Kidney (tissue), 14 donors: ENCODE data around the gene PLIN3. TPM values are rescaled to one million over a fixed set of nuclear protein-coding genes. Genes with fewer than 3 reads are reported as not detected.

Source experiments
- DNase-seq, 5 donors: peaks; one replicate each; pipeline ENCODE4 v3.0.0-alpha.2; 2013 to 2020
- FAIRE-seq: peaks from 2 replicates; lab custom pipeline; 2012; peaks lifted over from hg19 to GRCh38; lab: Jason Lieb, UNC
- H3K27ac ChIP-seq, 2 donors: one replicate each; pipeline ENCODE4 v1.7.0; 2013; ENCODE audit warnings: low read depth in 2 of 2, low read length in 2 of 2, inconsistent platforms in 1 of 2
- H3K27me3 ChIP-seq: one replicate; pipeline ENCODE4 v1.7.1; 2013; ENCODE audit warnings: low read length, inconsistent platforms; ENCODE audit not compliant: control insufficient read depth, insufficient read depth
- H3K36me3 ChIP-seq, 3 donors: one replicate each; pipeline versions ENCODE4 v1.7.0 to v1.7.1; 2013; ENCODE audit warnings: low read length in 3 of 3, control low read depth in 1 of 3, inconsistent platforms in 1 of 3; ENCODE audit not compliant: insufficient read depth in 3 of 3, control insufficient read depth in 2 of 3
- H3K4me1 ChIP-seq, 3 donors: one replicate each; pipeline versions ENCODE4 v1.7.0 to v1.7.1; 2013; ENCODE audit warnings: low read length in 3 of 3, inconsistent platforms in 1 of 3, low read depth in 1 of 3; ENCODE audit not compliant: control insufficient read depth in 2 of 3, insufficient read depth in 2 of 3
- H3K4me3 ChIP-seq, 3 donors: one replicate each; pipeline versions ENCODE4 v1.7.0 to v1.8.1; 2013; ENCODE audit warnings: low read length in 3 of 3, control low read depth in 1 of 3, inconsistent platforms in 1 of 3
- H3K9ac ChIP-seq, 3 donors: one replicate each; pipeline versions ENCODE4 v1.7.0 to v1.7.1; 2013; ENCODE audit warnings: low read length in 3 of 3, control low read depth in 1 of 3, inconsistent platforms in 1 of 3
- H3K9me3 ChIP-seq, 3 donors: one replicate each; pipeline versions ENCODE4 v1.7.0 to v1.7.1; 2013; ENCODE audit warnings: low read length in 3 of 3, control low read depth in 1 of 3, inconsistent platforms in 1 of 3; ENCODE audit not compliant: control insufficient read depth in 2 of 3, insufficient read depth in 1 of 3
- intact Hi-C: fragments of 100-400 bp; cut with DNase I; formaldehyde crosslinking; loops from one replicate; pipeline ENCODE4 v1.11.1; 2022
- polyA plus RNA-seq: library from polyadenylated mRNA; stranded (reverse); fragments of 350-450 nt; fragmentation: Illumina TruSeq; extraction: RNeasy Lipid Tissue Mini Kit (QIAGEN cat#74804); gene quantifications from one replicate; pipeline ENCODE4 v1.2.3, GENCODE V29; 2014; ENCODE audit warnings: low read depth, low replicate concordance; ENCODE audit not compliant: insufficient read depth
- total RNA-seq: library from RNA; stranded (reverse); fragmentation: NEBNext Ultra II Directional; extraction: Animal tissue kit (Norgen Biotek cat#: 25700); gene quantifications from one replicate; pipeline ENCODE4 v1.2.1, GENCODE V29; 2021
- TF ChIP-seq, protein P1 (sequence below): IDR thresholded peaks from 3 replicates; pipeline ENCODE4 v1.5.1; 2012; ENCODE audit warnings: mild to moderate bottlenecking, moderate library complexity, borderline replicate concordance; ENCODE audit not compliant: insufficient read depth; ENCODE audit errors: extremely low read depth
- donor health status: control.
- donor health status: control.
- donor health status: control.
- donor health status: control.
- donor health status: control.
- donor health status: DM: yes; HTN: yes; CAD: no.
- donor health status: Normal renal cell carcinoma (clear cell type).

The PLIN3 gene
- total and polyA plus RNA-seq, 2 donors from 2014 or later = 30.5 to 60.0 TPM

GRCh38 chr19:4814625-4815425, 52.6 kb downstream of the PLIN3 start:
- intact Hi-C loops = no loop called here

DNA sequence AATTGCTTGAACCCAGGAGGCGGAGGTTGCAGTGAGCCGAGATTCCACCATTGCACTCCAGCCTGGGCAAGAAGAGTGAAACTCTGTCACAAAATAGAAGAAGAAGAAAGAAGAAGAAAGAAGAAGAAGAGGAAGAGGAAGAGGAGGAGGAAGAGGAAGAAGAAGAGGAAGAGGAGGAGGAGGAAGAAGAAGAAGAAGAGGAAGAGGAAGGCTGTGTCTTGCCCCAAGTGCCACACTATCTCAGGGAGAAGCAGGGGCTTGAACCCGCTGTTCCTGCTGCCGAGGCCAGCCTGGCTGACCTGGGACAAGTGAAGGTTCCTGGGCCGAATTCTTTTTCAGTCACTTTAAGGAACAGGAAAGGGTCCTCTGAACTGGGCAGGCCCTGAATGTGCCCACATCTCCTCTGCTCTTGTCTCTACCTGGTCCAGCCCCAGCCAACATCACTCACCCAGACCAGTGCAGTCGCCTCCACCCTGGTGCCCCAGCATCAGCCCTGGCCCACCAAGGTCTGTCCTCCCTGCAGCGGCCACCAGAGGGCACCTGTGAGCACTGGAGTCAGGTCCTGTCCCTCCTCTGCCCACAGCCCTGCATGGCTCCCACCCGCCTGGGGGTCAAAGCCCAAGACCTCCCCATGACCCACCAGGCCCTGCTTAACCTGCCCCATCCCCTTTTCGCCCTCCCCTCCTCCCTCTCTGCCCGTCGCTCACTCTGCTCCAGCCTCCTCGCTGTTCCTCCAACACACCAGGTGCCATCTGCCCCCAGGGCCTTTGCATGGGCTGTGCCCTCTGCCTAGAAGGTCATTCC, 55.9 kb downstream of the PLIN3 start:
- no peaks in the 10 kb centered on the region for H3K9me3 ChIP-seq
- intact Hi-C loops = no loop called here
- H3K9ac ChIP-seq = no peak overlapping the region
- H3K36me3 ChIP-seq = no peaks in the 10 kb centered on the region
- H3K27me3 ChIP-seq = no peaks in the 10 kb centered on the region
- H3K27ac ChIP-seq = no peak overlapping the region
- FAIRE-seq (no peak), DNase-seq (peak; percentile 61 to 92 (median 71))
- H3K4me1 ChIP-seq = peaks cover 0 to 7% (median 0%) of the 10 kb centered on the region in 3 donors
- H3K4me3 ChIP-seq = no peak overlapping the region
- TF ChIP-seq, protein P1, sequence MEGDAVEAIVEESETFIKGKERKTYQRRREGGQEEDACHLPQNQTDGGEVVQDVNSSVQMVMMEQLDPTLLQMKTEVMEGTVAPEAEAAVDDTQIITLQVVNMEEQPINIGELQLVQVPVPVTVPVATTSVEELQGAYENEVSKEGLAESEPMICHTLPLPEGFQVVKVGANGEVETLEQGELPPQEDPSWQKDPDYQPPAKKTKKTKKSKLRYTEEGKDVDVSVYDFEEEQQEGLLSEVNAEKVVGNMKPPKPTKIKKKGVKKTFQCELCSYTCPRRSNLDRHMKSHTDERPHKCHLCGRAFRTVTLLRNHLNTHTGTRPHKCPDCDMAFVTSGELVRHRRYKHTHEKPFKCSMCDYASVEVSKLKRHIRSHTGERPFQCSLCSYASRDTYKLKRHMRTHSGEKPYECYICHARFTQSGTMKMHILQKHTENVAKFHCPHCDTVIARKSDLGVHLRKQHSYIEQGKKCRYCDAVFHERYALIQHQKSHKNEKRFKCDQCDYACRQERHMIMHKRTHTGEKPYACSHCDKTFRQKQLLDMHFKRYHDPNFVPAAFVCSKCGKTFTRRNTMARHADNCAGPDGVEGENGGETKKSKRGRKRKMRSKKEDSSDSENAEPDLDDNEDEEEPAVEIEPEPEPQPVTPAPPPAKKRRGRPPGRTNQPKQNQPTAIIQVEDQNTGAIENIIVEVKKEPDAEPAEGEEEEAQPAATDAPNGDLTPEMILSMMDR = peak; percentile 87

More at GRCh38 chr19:4814625-4815425, 52.6 kb downstream of the PLIN3 start:
- peaks cover 0 to 7% (median 0%) of the 10 kb centered on the region in 3 donors for H3K4me1 ChIP-seq
- H3K27me3 ChIP-seq = no peaks in the 10 kb centered on the region
- no peaks in the 10 kb centered on the region for H3K9me3 ChIP-seq
- FAIRE-seq (no peak), DNase-seq (peak in 1 of 5 donors; percentile 30)
- H3K36me3 ChIP-seq = no peaks in the 10 kb centered on the region
- H3K4me3 ChIP-seq = peak overlapping the region in 2 of 3 donors; percentile 15 to 30
- TF ChIP-seq, protein P1 = no peak
- no peak overlapping the region for H3K27ac ChIP-seq
- H3K9ac ChIP-seq = no peak overlapping the region

DNA sequence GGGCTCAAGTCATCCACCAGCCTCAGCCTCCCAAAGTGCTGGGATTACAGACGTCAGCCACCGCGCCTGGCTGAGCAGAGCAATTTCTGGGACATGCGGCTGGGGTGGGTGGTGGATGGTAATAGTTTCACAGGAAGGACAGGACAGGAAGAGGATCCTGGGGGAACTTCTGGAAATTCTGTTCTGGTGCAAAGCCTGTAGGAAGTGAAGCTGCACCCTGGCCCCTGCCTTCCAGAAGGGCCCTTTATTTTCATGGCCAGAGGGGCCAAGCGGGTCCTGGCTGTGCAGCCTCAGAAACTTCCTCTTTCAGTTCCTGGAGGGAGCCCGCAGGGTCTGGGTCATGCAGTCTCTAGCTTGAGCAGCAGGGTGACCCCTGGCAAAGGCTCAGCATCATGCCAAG, 60.3 kb downstream of the PLIN3 start:
- H3K4me1 ChIP-seq = no peaks in the 10 kb centered on the region
- H3K9me3 ChIP-seq = no peaks in the 10 kb centered on the region
- no peak overlapping the region for H3K9ac ChIP-seq
- H3K27me3 ChIP-seq = no peaks in the 10 kb centered on the region
- H3K27ac ChIP-seq = no peak overlapping the region
- no peak overlapping the region for H3K4me3 ChIP-seq
- no peak for DNase-seq
- intact Hi-C loops = loop anchor here (5.0 to 10.0 kb wide), 2 partner anchors 45 to 218 kb away; no protein-coding TSS in a partner anchor
- TF ChIP-seq, protein P1 = no peak
- no peak for FAIRE-seq
- H3K36me3 ChIP-seq = no peaks in the 10 kb centered on the region
